ENCODE results near the gene POLR2E. TPM values are rescaled to one million over a fixed set of nuclear protein-coding genes. Genes with fewer than 3 reads are reported as not detected.

Gene POLR2E
- total and polyA plus RNA-seq, 2 donors (not counting 1 experiment from before 2014, with no cell fraction given) = 103 to 121 TPM

DNA sequence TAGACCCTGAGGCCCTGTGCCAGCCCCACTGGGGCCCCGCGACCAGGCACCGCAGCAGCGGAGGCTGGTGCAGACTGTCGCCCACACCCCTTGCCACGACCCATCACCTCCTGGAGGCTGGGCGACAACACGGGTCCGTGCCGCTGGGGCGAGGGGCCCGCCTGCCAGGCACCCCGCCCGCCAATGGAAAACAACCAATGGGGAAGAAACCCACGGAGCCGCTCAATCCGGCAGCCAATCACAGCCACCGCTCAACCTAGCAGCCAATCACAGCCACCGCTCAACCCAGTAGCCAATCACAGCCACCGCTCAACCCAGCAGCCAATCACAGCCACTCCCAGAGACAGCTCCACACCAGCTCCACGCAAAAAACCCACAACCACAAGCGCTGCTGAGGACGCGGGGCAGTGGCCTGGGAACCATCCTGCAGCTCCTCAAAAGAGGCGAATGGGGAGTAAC, 38.3 kb upstream of the POLR2E start:
- peak overlapping the region; percentile 93 for H3K27ac Mint-ChIP-seq
- peaks cover 38% of the 10 kb centered on the region for H3K4me1 Mint-ChIP-seq
- H3K4me3 ChIP-seq (ENCODE audit: control extremely low read depth in 1 of 5, extremely low read depth in 1 of 5, insufficient read depth in 1 of 5, low read depth in 2 of 5, low read length in 4 of 5) = peak overlapping the region in 4 of 5 experiments; percentile 70 to 92 (median 82)
- H3K79me2 ChIP-seq (ENCODE audit: control insufficient read depth, insufficient read depth, low read length) = peaks cover 67% of the 10 kb centered on the region
- CTCF ChIA-PET = interaction anchor here (0.7 to 1.7 kb wide), 5 partner anchors 20 to 276 kb away, joined by 3 to 9 read pairs (median 3); no protein-coding TSS in a partner anchor
- intact Hi-C loops (cut with micrococcal nuclease) = loop anchor here (2.0 to 5.0 kb wide), 2 partner anchors 21 to 59 kb away; no protein-coding TSS in a partner anchor
- peak; percentile 83 for DNase-seq
- H3K4me3 Mint-ChIP-seq = peak overlapping the region; percentile 90
- H3K4me1 ChIP-seq (ENCODE audit: control insufficient read depth in 2 of 2, insufficient read depth in 2 of 2, low read length in 2 of 2) = peaks cover 42 to 58% of the 10 kb centered on the region in 2 donors
- TF ChIP-seq EZH2 (IDR thresholded peaks at IDR 0.05; ENCODE audit: borderline replicate concordance, insufficient read depth, low read depth, low read length, poor library complexity, severe bottlenecking) = no peak
- TF ChIP-seq CTCF (IDR thresholded peaks at IDR 0.05) = no peak
- no peaks in the 10 kb centered on the region for H3K9me3 Mint-ChIP-seq (ENCODE audit: insufficient read depth)
- H3K36me3 ChIP-seq (replicated peaks in 1 of 2; ENCODE audit: control extremely low read depth in 1 of 2, control insufficient read depth in 1 of 2, extremely low read depth in 1 of 2, insufficient read depth in 2 of 2, low read length in 1 of 2) = no peaks in the 10 kb centered on the region
- POLR2A ChIA-PET = interaction anchor here (0.5 to 0.8 kb wide), 3 partner anchors 39 to 110 kb away, joined by 3 to 6 read pairs (median 3); no protein-coding TSS in a partner anchor
- 73% methylated on average over 25 of the region's 25 CpGs for WGBS (ENCODE audit: insufficient coverage)
- H4K20me1 ChIP-seq (ENCODE audit: control insufficient read depth, insufficient read depth, low read length, poor library complexity, severe bottlenecking) = peaks cover 43% of the 10 kb centered on the region
- peak overlapping the region; percentile 87 for H3K9ac ChIP-seq (ENCODE audit: low read length)
- peak; percentile 67 for ATAC-seq (ENCODE audit: low read depth)
- H3K27me3 Mint-ChIP-seq = no peaks in the 10 kb centered on the region
- peak overlapping the region; percentile 95 for H3K4me2 ChIP-seq (replicated peaks; ENCODE audit: low read depth, low read length, poor library complexity, severe bottlenecking)
- peaks cover 0 to 5% (median 0%) of the 10 kb centered on the region in 3 donors for H3K9me3 ChIP-seq (ENCODE audit: control extremely low read depth in 1 of 3, control insufficient read depth in 2 of 3, insufficient read depth in 1 of 3, low read length in 2 of 3)
- H3K27me3 ChIP-seq (replicated peaks in 1 of 4; ENCODE audit: control extremely low read depth in 1 of 4, control insufficient read depth in 3 of 4, insufficient read depth in 4 of 4, low read length in 3 of 4) = no peaks in the 10 kb centered on the region
- H2AFZ ChIP-seq (ENCODE audit: insufficient read depth, low read depth, low read length, poor library complexity, severe bottlenecking) = peak overlapping the region; percentile 79
- peak overlapping the region; percentile 78 to 89 for H3K27ac ChIP-seq (ENCODE audit: low read length in 2 of 2)

Measured in B cell (primary cell).